ENCODE measurements around the gene KCNK17. TPM values are rescaled to one million over a fixed set of nuclear protein-coding genes. Genes with fewer than 3 reads are reported as not detected.
A peak's percentile ranks its signal among the peaks of the same experiment; 100 is the strongest.

The KCNK17 gene
- total and polyA plus RNA-seq, 9 of the 15 experiments (the other 6 are each of a cell fraction or from before 2014, with no cell fraction given): not detected

DNA sequence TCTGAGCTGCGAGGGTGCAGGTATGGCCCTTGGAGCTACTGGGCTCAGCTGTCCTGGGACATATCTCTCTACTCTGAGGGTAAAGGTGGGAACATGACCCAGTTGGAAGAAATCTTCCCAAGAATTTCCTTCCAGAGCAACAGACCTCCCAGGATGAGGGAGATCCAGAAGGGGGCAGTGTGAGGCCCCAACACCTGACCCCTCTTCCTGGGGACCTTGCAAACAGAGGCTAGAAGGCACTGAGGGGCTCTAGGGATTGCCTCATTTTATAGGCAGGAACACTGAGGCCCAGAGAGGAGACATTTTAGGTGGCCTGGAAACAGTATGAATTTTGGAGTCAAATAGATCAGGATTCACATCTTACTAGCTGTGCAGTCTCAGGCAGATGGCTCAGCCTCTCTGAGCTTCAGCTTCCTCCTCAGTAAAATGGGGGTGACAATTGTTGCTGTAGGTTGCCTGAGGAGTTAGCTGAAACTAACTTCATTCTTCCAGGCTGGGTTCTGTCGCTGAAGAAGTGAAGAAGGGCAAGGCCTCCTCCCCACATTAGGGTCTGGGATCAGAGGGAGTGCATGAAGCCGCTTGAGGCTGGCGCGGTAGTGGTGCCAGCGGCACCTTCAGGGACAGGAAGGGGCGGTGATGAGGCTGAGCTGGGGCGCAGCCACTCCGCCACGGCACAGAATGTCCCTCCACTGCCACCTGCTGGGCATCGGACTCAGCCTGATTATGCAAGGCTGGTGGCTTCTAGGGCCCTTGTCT, 11.4 kb downstream of the KCNK17 start (continued):
- TF ChIP-seq TAF9B (IDR thresholded peaks at IDR 0.05; ENCODE audit: partially characterized antibody): no peak
- 0 out of 4 replicates have a peak, but pooled peaks of 1 of the 2 experiments have one; percentile 57 for TF ChIP-seq NONO (IDR thresholded peaks at IDR 0.05; ENCODE audit: low read depth in 2 of 2, low read length in 1 of 2)
- no peak for TF ChIP-seq MCM3 (IDR thresholded peaks at IDR 0.05)
- TF ChIP-seq SMAD3 (CRISPR knock-in tag; conservative IDR thresholded peaks at IDR 0.05): no peak
- no peak for TF ChIP-seq TRIM24 (IDR thresholded peaks at IDR 0.05)
- peak; percentile 57; the same call in 1 of the 2 replicates for TF ChIP-seq HDAC2 (IDR thresholded peaks at IDR 0.05)
- TF ChIP-seq SRSF7 (optimal IDR thresholded peaks at IDR 0.05; ENCODE audit: low read depth, low read length): no peak
- TF ChIP-seq ARHGAP35 (IDR thresholded peaks at IDR 0.05; ENCODE audit: partially characterized antibody): no peak
- TF ChIP-seq EZH2 (IDR thresholded peaks at IDR 0.05; ENCODE audit: borderline replicate concordance, low read depth, low read length): no peak
- TF ChIP-seq, protein P1, sequence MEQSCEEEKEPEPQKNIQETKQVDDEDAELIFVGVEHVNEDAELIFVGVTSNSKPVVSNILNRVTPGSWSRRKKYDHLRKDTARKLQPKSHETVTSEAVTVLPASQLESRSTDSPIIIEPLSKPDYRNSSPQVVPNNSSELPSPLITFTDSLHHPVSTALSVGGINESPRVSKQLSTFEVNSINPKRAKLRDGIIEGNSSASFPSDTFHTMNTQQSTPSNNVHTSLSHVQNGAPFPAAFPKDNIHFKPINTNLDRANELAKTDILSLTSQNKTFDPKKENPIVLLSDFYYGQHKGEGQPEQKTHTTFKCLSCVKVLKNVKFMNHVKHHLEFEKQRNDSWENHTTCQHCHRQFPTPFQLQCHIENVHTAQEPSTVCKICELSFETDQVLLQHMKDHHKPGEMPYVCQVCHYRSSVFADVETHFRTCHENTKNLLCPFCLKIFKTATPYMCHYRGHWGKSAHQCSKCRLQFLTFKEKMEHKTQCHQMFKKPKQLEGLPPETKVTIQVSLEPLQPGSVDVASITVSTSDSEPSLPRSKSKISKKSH (CRISPR knock-in tag; IDR thresholded peaks at IDR 0.05): no peak
- no peak for TF ChIP-seq FOXJ2 (tag; IDR thresholded peaks at IDR 0.05)
- peak; percentile 87 for TF ChIP-seq CC2D1A (IDR thresholded peaks at IDR 0.05)
- TF ChIP-seq, protein P2, sequence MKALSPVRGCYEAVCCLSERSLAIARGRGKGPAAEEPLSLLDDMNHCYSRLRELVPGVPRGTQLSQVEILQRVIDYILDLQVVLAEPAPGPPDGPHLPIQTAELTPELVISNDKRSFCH (CRISPR knock-in tag; IDR thresholded peaks at IDR 0.05): no peak
- TF ChIP-seq, protein P2 (tag; IDR thresholded peaks at IDR 0.05): peak; percentile 14; the same call in 1 of the 2 replicates
- no peak for TF ChIP-seq PCBP1 (IDR thresholded peaks at IDR 0.05; ENCODE audit: low read depth, low read length, poor library complexity, severe bottlenecking)
- no peak for TF ChIP-seq SMAD2 (IDR thresholded peaks at IDR 0.05; ENCODE audit: low read depth, low read length)
- TF ChIP-seq, protein P3, sequence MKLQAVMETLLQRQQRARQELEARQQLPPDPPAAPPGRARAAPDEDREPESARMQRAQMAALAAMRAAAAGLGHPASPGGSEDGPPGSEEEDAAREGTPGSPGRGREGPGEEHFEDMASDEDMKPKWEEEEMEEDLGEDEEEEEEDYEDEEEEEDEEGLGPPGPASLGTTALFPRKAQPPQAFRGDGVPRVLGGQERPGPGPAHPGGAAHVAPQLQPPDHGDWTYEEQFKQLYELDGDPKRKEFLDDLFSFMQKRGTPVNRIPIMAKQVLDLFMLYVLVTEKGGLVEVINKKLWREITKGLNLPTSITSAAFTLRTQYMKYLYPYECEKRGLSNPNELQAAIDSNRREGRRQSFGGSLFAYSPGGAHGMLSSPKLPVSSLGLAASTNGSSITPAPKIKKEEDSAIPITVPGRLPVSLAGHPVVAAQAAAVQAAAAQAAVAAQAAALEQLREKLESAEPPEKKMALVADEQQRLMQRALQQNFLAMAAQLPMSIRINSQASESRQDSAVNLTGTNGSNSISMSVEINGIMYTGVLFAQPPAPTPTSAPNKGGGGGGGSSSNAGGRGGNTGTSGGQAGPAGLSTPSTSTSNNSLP (IDR thresholded peaks at IDR 0.05; ENCODE audit: borderline replicate concordance, low read depth, low read length): no peak
- TF ChIP-seq L3MBTL2 (IDR thresholded peaks at IDR 0.05): peak; percentile 37; the same call in 1 of the 2 replicates
- TF ChIP-seq ZNF174 (CRISPR knock-in tag; IDR thresholded peaks at IDR 0.05): no peak
- TF ChIP-seq, protein P4, sequence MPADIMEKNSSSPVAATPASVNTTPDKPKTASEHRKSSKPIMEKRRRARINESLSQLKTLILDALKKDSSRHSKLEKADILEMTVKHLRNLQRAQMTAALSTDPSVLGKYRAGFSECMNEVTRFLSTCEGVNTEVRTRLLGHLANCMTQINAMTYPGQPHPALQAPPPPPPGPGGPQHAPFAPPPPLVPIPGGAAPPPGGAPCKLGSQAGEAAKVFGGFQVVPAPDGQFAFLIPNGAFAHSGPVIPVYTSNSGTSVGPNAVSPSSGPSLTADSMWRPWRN (IDR thresholded peaks at IDR 0.05; ENCODE audit: low read depth): no peak
- TF ChIP-seq, protein P5, sequence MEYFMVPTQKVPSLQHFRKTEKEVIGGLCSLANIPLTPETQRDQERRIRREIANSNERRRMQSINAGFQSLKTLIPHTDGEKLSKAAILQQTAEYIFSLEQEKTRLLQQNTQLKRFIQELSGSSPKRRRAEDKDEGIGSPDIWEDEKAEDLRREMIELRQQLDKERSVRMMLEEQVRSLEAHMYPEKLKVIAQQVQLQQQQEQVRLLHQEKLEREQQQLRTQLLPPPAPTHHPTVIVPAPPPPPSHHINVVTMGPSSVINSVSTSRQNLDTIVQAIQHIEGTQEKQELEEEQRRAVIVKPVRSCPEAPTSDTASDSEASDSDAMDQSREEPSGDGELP (CRISPR knock-in tag; IDR thresholded peaks at IDR 0.05; ENCODE audit: borderline replicate concordance): peak; percentile 45; the same call in 1 of the 2 replicates
- TF ChIP-seq JUN (IDR thresholded peaks at IDR 0.05; ENCODE audit: borderline replicate concordance, low read depth, low read length): no peak
- TF ChIP-seq JUN (CRISPR knock-in tag; IDR thresholded peaks at IDR 0.05; ENCODE audit: borderline replicate concordance): no peak
- TF ChIP-seq WHSC1 (IDR thresholded peaks at IDR 0.05; ENCODE audit: low read length): no peak
- TF ChIP-seq ZNF12 (CRISPR knock-in tag; IDR thresholded peaks at IDR 0.05): 0 out of 2 replicates have a peak, but pooled peaks have one; percentile 38

Data from K562 (cell line).